ENCODE measurements around the gene RPLP2.
A peak's percentile ranks its signal among the peaks of the same experiment; 100 is the strongest.

Gene RPLP2

DNA sequence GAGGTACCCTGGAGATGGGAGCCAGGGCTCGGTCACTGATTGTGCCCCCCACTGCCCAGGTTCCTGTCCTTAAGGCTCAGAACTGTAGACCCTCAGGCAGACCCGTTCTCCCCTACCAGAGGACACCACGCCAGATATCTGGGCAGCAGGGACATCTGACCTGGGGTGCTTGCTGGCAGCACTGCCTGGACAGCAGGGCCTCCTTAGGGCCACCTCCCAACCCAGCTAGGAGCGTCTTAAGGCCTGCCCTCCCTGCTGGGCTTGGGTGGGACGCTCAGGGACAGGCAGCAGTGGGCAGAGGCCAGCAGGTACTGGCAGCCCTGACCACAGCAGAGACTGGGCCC is 29.5 kb downstream of the RPLP2 start:
- H3K9ac ChIP-seq (ENCODE audit: low read length) = no peak overlapping the region
- peaks cover 32% of the 10 kb centered on the region for H3K36me3 ChIP-seq (ENCODE audit: insufficient read depth, low read length)
- no peaks in the 10 kb centered on the region for H3K9me3 ChIP-seq (ENCODE audit: low read length)
- H3K4me1 ChIP-seq (ENCODE audit: insufficient read depth, low read length) = peaks cover 32% of the 10 kb centered on the region
- H3K27ac ChIP-seq (ENCODE audit: low read depth, low read length) = no peak overlapping the region
- no peak overlapping the region for H3K4me3 ChIP-seq (ENCODE audit: low read depth in 1 of 2, low read length in 2 of 2)
- no peaks in the 10 kb centered on the region for H3K27me3 ChIP-seq (ENCODE audit: control insufficient read depth in 1 of 2, insufficient read depth in 2 of 2, low read length in 2 of 2)

GRCh38 chr11:839875-840617 is 30.3 kb downstream of the RPLP2 start:
- Histone ChIP-seq H3K4me1 (ENCODE audit: insufficient read depth, low read length) (peaks cover 31% of the 10 kb centered on the region), H3K36me3 (ENCODE audit: insufficient read depth, low read length) (peaks cover 32% of the 10 kb centered on the region), H3K9me3 (ENCODE audit: low read length) (no peaks in the 10 kb centered on the region), H3K9ac (ENCODE audit: low read length) (no peak overlapping the region), H3K27ac (ENCODE audit: low read depth, low read length) (no peak overlapping the region), H3K4me3 (ENCODE audit: low read depth in 1 of 2, low read length in 2 of 2) (no peak overlapping the region), H3K27me3 (ENCODE audit: control insufficient read depth in 1 of 2, insufficient read depth in 2 of 2, low read length in 2 of 2) (no peaks in the 10 kb centered on the region)

- H3K4me1 ChIP-seq (ENCODE audit: insufficient read depth, low read length) = peaks cover 31% of the 10 kb centered on the region
- H3K27me3 ChIP-seq (ENCODE audit: control insufficient read depth in 1 of 2, insufficient read depth in 2 of 2, low read length in 2 of 2) = no peaks in the 10 kb centered on the region
- peak overlapping the region; percentile 76 to 100 for H3K4me3 ChIP-seq (ENCODE audit: low read depth in 1 of 2, low read length in 2 of 2)
- peak overlapping the region; percentile 88 for H3K27ac ChIP-seq (ENCODE audit: low read depth, low read length)
- H3K36me3 ChIP-seq (ENCODE audit: insufficient read depth, low read length) = peaks cover 23% of the 10 kb centered on the region
- H3K9me3 ChIP-seq (ENCODE audit: low read length) = no peaks in the 10 kb centered on the region
- H3K9ac ChIP-seq (ENCODE audit: low read length) = peak overlapping the region; percentile 61
Measured at GRCh38 chr11:841981-842369, 32.2 kb downstream of the RPLP2 start.

GRCh38 chr11:842370-843002 is 32.7 kb downstream of the RPLP2 start, which contains the start of the genes POLR2L and TSPAN4:
Gene POLR2L, minus strand, starts transcription at chr11:842529. Its CDS starts 21 bp downstream, at chr11:842508.
Gene TSPAN4, plus strand, starts transcription at chr11:842852. Its CDS starts 7,453 bp downstream, at chr11:850305.
- peaks cover 31% of the 10 kb centered on the region for H3K4me1 ChIP-seq (ENCODE audit: insufficient read depth, low read length)
- no peaks in the 10 kb centered on the region for H3K27me3 ChIP-seq (ENCODE audit: control insufficient read depth in 1 of 2, insufficient read depth in 2 of 2, low read length in 2 of 2)
- H3K36me3 ChIP-seq (ENCODE audit: insufficient read depth, low read length) = peaks cover 18% of the 10 kb centered on the region
- H3K4me3 ChIP-seq (ENCODE audit: low read depth in 1 of 2, low read length in 2 of 2) = peak within 1 kb of the TSS; percentile 76 to 100
- no peaks in the 10 kb centered on the region for H3K9me3 ChIP-seq (ENCODE audit: low read length)
- peak within 1 kb of the TSS; percentile 61 for H3K9ac ChIP-seq (ENCODE audit: low read length)
- peak within 1 kb of the TSS; percentile 88 for H3K27ac ChIP-seq (ENCODE audit: low read depth, low read length)

GRCh38 chr11:843086-843734 is 33.4 kb downstream of the RPLP2 start:
- Histone ChIP-seq H3K36me3 (ENCODE audit: insufficient read depth, low read length) (peaks cover 18% of the 10 kb centered on the region), H3K9ac (ENCODE audit: low read length) (peak overlapping the region; percentile 41), H3K4me1 (ENCODE audit: insufficient read depth, low read length) (peaks cover 35% of the 10 kb centered on the region), H3K27me3 (ENCODE audit: control insufficient read depth in 1 of 2, insufficient read depth in 2 of 2, low read length in 2 of 2) (peaks cover 0 to 4% of the 10 kb centered on the region in 2 donors), H3K4me3 (ENCODE audit: low read depth in 1 of 2, low read length in 2 of 2) (peak overlapping the region; percentile 76 to 100), H3K27ac (ENCODE audit: low read depth, low read length) (peak overlapping the region; percentile 88), H3K9me3 (ENCODE audit: low read length) (no peaks in the 10 kb centered on the region)

DNA sequence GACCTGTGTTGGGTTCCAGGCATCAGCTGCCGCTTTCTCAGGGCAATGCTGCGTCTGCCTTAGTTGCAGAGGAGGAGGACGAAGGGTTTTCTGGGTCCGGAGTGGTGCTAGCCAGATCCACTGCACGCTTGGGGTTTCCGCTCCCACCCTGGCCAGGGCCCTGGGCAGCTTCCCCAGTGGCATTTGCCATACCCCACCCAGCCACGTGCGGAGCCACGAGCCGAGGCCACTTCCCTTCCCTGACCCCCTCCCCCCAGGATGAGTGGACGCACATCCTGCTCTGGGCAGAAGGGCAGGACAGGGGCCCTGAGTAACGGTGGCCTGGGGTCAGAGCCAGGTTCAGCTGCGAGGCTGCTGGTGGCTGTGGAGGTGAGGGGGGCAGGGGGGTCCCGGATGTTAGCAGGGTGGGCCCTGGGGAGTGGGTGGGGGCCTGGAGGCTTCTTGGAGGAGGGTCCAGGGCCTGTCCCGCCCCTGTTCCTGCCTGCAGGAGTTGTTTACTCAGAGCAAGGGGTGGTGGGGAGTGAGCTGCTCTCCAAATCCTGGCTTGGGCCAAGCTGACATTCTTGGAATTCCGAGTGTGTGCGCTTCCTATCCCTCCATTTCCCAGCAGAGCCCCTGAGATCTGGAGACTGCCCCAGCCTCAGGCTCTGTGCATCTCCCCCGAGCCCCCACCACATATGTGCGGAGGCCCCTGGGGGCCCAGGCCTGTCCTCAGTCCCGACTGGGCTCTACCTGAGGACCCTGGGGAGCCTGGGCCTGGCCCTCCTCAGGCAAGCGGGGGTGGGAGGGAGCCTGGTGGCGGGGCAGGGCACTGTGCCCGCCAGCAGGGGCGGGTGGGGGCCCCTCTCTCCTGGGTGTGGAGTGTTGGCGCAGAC is 34.3 kb downstream of the RPLP2 start:
- H3K4me1 ChIP-seq (ENCODE audit: insufficient read depth, low read length) = peaks cover 43% of the 10 kb centered on the region
- H3K27me3 ChIP-seq (ENCODE audit: control insufficient read depth in 1 of 2, insufficient read depth in 2 of 2, low read length in 2 of 2) = peaks cover 0 to 11% of the 10 kb centered on the region in 2 donors
- H3K9me3 ChIP-seq (ENCODE audit: low read length) = no peaks in the 10 kb centered on the region
- peaks cover 11% of the 10 kb centered on the region for H3K36me3 ChIP-seq (ENCODE audit: insufficient read depth, low read length)
- peak overlapping the region; percentile 41 for H3K9ac ChIP-seq (ENCODE audit: low read length)
- H3K27ac ChIP-seq (ENCODE audit: low read depth, low read length) = peak overlapping the region; percentile 88
- H3K4me3 ChIP-seq (ENCODE audit: low read depth in 1 of 2, low read length in 2 of 2) = peak overlapping the region; percentile 76 to 100

GRCh38 chr11:844693-845644 is 35.2 kb downstream of the RPLP2 start:
- H3K27ac ChIP-seq (ENCODE audit: low read depth, low read length) = peak overlapping the region; percentile 88
- H3K9ac ChIP-seq (ENCODE audit: low read length) = no peak overlapping the region
- peaks cover 2% of the 10 kb centered on the region for H3K36me3 ChIP-seq (ENCODE audit: insufficient read depth, low read length)
- no peaks in the 10 kb centered on the region for H3K9me3 ChIP-seq (ENCODE audit: low read length)
- H3K4me3 ChIP-seq (ENCODE audit: low read depth in 1 of 2, low read length in 2 of 2) = peak overlapping the region; percentile 39 to 100
- peaks cover 0 to 14% of the 10 kb centered on the region in 2 donors for H3K27me3 ChIP-seq (ENCODE audit: control insufficient read depth in 1 of 2, insufficient read depth in 2 of 2, low read length in 2 of 2)
- peaks cover 46% of the 10 kb centered on the region for H3K4me1 ChIP-seq (ENCODE audit: insufficient read depth, low read length)

DNA sequence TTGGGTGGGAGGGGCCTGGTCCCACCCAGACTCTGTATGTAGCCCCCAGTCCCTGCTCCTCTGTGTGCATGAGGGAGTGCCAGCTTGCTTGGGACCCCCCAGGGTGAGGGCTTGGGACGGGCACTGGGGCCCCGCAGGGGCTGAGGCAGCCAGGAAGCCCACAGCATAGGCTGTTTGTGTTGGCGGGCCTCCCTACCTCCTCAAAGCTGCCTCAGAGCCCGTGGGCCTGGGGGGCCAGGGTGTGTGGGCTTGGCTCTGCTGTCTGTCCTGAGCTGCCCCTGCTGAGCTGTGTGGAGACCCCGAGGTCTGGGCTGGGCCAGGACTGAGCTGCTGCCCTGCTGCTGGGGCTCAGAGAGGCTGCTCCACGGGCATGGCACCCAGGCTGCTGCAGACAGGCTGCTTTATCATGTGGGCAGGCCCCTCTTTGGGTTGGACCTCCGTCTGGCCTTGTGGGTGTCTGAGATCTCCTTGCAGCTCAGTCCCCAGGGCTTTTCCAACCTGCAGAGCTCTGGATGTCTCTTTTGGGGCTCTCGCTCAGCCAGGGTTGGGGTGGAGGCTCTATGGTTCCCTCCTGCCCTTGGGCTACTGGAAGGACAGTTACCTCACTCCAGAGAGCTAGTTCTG is 36.2 kb downstream of the RPLP2 start:
- Histone ChIP-seq H3K4me3 (ENCODE audit: low read depth in 1 of 2, low read length in 2 of 2) (no peak overlapping the region), H3K27me3 (ENCODE audit: control insufficient read depth in 1 of 2, insufficient read depth in 2 of 2, low read length in 2 of 2) (peaks cover 0 to 23% of the 10 kb centered on the region in 2 donors), H3K4me1 (ENCODE audit: insufficient read depth, low read length) (peaks cover 36% of the 10 kb centered on the region), H3K9ac (ENCODE audit: low read length) (no peak overlapping the region), H3K36me3 (ENCODE audit: insufficient read depth, low read length) (peaks cover 2% of the 10 kb centered on the region), H3K27ac (ENCODE audit: low read depth, low read length) (no peak overlapping the region), H3K9me3 (ENCODE audit: low read length) (no peaks in the 10 kb centered on the region)

DNA sequence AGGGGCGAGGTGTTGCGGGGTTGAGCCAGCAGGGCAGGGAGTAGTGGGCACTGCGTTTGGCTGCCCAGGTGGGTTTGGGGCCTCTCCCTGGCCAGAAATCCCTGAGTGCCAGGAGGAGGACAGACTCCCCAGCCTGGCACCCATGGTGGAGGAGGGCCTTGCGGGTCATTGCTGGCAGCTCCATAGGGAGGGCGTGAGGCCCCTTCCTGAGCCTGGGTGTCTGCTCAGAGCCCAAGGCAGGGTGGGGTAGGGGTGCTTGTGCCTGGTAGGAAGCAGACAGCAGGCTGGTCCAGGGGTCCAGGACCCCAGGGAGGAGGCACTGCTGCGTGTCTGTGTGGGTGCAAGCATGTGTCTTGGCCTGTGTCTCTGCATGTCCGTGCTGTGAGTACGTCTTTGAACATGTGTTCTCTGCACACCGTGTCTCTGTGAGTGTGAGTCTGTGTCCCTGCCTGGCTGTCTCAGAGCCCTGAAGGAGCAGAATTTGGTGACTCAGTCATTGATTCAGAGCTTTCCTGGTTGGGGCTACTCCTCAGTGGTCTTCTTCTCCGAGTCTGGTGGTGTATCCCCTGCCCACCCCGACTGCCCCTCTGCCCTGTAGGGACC is 36.8 kb downstream of the RPLP2 start:
- peaks cover 6% of the 10 kb centered on the region for H3K36me3 ChIP-seq (ENCODE audit: insufficient read depth, low read length)
- no peaks in the 10 kb centered on the region for H3K9me3 ChIP-seq (ENCODE audit: low read length)
- H3K9ac ChIP-seq (ENCODE audit: low read length) = no peak overlapping the region
- H3K27ac ChIP-seq (ENCODE audit: low read depth, low read length) = no peak overlapping the region
- H3K27me3 ChIP-seq (ENCODE audit: control insufficient read depth in 1 of 2, insufficient read depth in 2 of 2, low read length in 2 of 2) = peaks cover 0 to 23% of the 10 kb centered on the region in 2 donors
- no peak overlapping the region for H3K4me3 ChIP-seq (ENCODE audit: low read depth in 1 of 2, low read length in 2 of 2)
- peaks cover 31% of the 10 kb centered on the region for H3K4me1 ChIP-seq (ENCODE audit: insufficient read depth, low read length)
